NOMO-1 (cell line): ENCODE data around the gene KLK1.
"Not testable (repeated sequence)": the region's sequence is repeated elsewhere in the genome, so short reads cannot be mapped to it uniquely, and the experiment has no call there.

Experiments
- DNase-seq, 2 experiments: peaks; one replicate each; lab custom pipeline; 2025; ENCODE audit not compliant: unreplicated experiment in 2 of 2; lab: John Stamatoyannopoulos, UW

The KLK1 gene

GRCh38 chr19:50770888-50771287 lies 52.7 kb downstream of the KLK1 start:
- no peak for DNase-seq

GRCh38 chr19:50770164-50770563 lies 53.4 kb downstream of the KLK1 start, which contains the start of gene GPR32:
Gene GPR32 (plus strand): TSS chr19:50770464. CDS start chr19:50770601, 137 bp downstream.
- DNase-seq: not testable (repeated sequence)
